ENCODE measurements around the gene LIN37. TPM values are rescaled to one million over a fixed set of nuclear protein-coding genes. Genes with fewer than 3 reads are reported as not detected.
"Not testable (repeated sequence)": the region's sequence is repeated elsewhere in the genome, so short reads cannot be mapped to it uniquely, and the experiment has no call there.

LIN37 gene
- total and polyA plus RNA-seq, 2 of the 13 experiments (the other 11 are each of a cell fraction or from before 2014, with no cell fraction given) = 6.3 to 8.7 TPM

DNA sequence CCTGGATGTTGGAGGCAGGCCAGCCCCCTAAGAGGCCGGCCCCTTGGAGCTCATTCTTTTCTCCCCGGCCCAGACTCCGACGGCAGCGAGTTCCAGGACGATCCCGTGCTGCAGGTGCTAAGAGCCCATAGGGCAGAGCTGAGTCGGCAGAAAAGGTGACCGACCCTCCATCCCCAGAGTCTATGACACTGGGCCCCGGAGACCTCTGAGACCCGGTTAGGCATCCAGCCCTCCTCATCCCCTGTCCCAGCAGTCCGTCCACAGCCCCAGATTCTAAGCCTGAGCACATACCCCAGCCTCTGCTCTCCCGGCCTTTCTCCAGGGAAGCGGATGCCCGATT is 19.7 kb downstream of the LIN37 start:
- ATAC-seq (peak; percentile 7; the same call in 2 of the 3 replicates), FAIRE-seq (no peak), DNase-seq (ENCODE audit: low spot score) (no peak)
- in situ Hi-C loops (cut with HindIII; ENCODE audit: extremely low pct_ligation_motif_present, low pct_unique_long_range_greater_than_20kb) = no loop called here
- ChIA-PET CTCF (ENCODE audit: low intra/inter-chr PET ratio, low total read pairs) (no interaction called here), POLR2A (interaction anchor here (1.0 to 1.4 kb wide), 3 partner anchors 9 to 27 kb away, joined by 3 to 6 read pairs (median 4); partner anchors contain the start of gene LIN37)
- no TSS peak for BruUV-seq (replicated peaks)
- Histone ChIP-seq H3K9ac (ENCODE audit: insufficient read depth, low read depth, low read length) (no peak overlapping the region), H3K4me1 (ENCODE audit: insufficient read depth, low read length) (peaks cover 20% of the 10 kb centered on the region; the same call in 1 of the 2 replicates), H3K4me2 (ENCODE audit: low read depth, low read length) (no peak overlapping the region), H3K27ac (ENCODE audit: extremely low read length, insufficient read depth, low read length) (peak overlapping the region; percentile 14), H4K20me1 (ENCODE audit: insufficient read depth, low read length) (no peaks in the 10 kb centered on the region), H3K27me3 (ENCODE audit: control insufficient read depth in 1 of 2, insufficient read depth in 2 of 2, low read length in 2 of 2) (no peaks in the 10 kb centered on the region), H2AFZ (ENCODE audit: low read length) (no peak overlapping the region), H3K4me3 (replicated peaks in 1 of 3; ENCODE audit: insufficient read depth in 1 of 3, low read depth in 2 of 3, low read length in 3 of 3) (no peak overlapping the region), H3K9me3 (ENCODE audit: low read length) (no peaks in the 10 kb centered on the region), H3K79me2 (ENCODE audit: insufficient read depth, low read length) (no peaks in the 10 kb centered on the region), H3K36me3 (replicated peaks in 1 of 2; ENCODE audit: control insufficient read depth in 1 of 2, insufficient read depth in 2 of 2, low read length in 2 of 2) (peaks cover 3 to 8% of the 10 kb centered on the region in 2 experiments; a peak in 3 of 5 replicates)
- WGBS (ENCODE audit: low lambda C conversion rate) = 97% methylated on average over 4 of the region's 15 CpGs
- intact Hi-C loops (cut with micrococcal nuclease; ENCODE audit: unreplicated experiment) = no loop called here
- TF ChIP-seq ZBTB7A (CRISPR knock-in tag; IDR thresholded peaks at IDR 0.05) (no peak), MAFK (conservative IDR thresholded peaks at IDR 0.05 in 1 of 2, IDR thresholded peaks at IDR 0.05 in 1 of 2; ENCODE audit: low read length in 2 of 2) (peak; percentile 92), MAFF (IDR thresholded peaks at IDR 0.05; ENCODE audit: low read depth, low read length) (peak; percentile 85)

DNA sequence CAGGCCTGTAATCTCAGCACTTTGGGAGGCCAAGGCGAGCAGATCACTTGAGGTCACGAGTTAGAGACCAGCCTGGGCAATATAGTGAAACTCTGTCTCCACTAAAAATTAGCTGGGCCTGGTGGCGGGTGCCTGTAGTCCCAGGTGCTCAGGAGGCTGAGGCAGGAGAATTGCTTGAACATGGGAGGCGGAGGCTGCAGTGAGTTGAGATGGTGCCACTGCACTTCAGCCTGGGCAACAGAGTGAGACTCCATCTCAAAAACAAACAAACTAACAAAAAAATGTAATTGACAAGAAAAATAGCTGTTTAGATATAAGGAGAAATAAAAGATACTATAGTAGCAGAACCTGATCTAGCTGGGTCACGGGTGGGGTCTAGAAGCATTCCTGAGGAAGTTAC is 24.0 kb downstream of the LIN37 start:
- not testable (repeated sequence) for DNase-seq (ENCODE audit: low spot score)

More for the DNA sequence above, 24.0 kb downstream of the LIN37 start:
- FAIRE-seq; H4K20me1 ChIP-seq (ENCODE audit: insufficient read depth, low read length); POLR2A ChIA-PET; in situ Hi-C loops (cut with HindIII; ENCODE audit: extremely low pct_ligation_motif_present, low pct_unique_long_range_greater_than_20kb); BruUV-seq (replicated peaks); ATAC-seq; CTCF ChIA-PET (ENCODE audit: low intra/inter-chr PET ratio, low total read pairs); H3K4me2 ChIP-seq (ENCODE audit: low read depth, low read length); H2AFZ ChIP-seq (ENCODE audit: low read length); H3K36me3 ChIP-seq (replicated peaks in 1 of 2; ENCODE audit: control insufficient read depth in 1 of 2, insufficient read depth in 2 of 2, low read length in 2 of 2); H3K4me3 ChIP-seq (replicated peaks in 1 of 3; ENCODE audit: insufficient read depth in 1 of 3, low read depth in 2 of 3, low read length in 3 of 3); H3K79me2 ChIP-seq (ENCODE audit: insufficient read depth, low read length); H3K9me3 ChIP-seq (ENCODE audit: low read length); H3K27ac ChIP-seq (ENCODE audit: extremely low read length, insufficient read depth, low read length); intact Hi-C loops (cut with micrococcal nuclease; ENCODE audit: unreplicated experiment); H3K27me3 ChIP-seq (ENCODE audit: control insufficient read depth in 1 of 2, insufficient read depth in 2 of 2, low read length in 2 of 2); H3K9ac ChIP-seq (ENCODE audit: insufficient read depth, low read depth, low read length): not testable (repeated sequence)
- WGBS (ENCODE audit: low lambda C conversion rate) = 97% methylated on average over 5 of the region's 5 CpGs
- peaks cover 41% of the 10 kb centered on the region for H3K4me1 ChIP-seq (ENCODE audit: insufficient read depth, low read length)
